Uterus (tissue), 4 donors: ENCODE measurements around the gene SMARCA2. TPM values are rescaled to one million over a fixed set of nuclear protein-coding genes. Genes with fewer than 3 reads are reported as not detected.

Source experiments
- DNase-seq, 2 donors: peaks; one replicate each; pipeline ENCODE4 v3.0.0-alpha.2; 2019 to 2020
- H3K27ac ChIP-seq, 2 donors: fragments of 200-600 bp; sonication (generic); 1 replicate in 1 of 2; 2 replicates in 1 of 2; pipeline ENCODE4 v1.5.1; 2016 to 2018
- H3K27me3 ChIP-seq, 2 donors: fragments of 200-600 bp; sonication (generic); one replicate each; pipeline ENCODE4 v1.5.1; 2018 to 2019; ENCODE audit warnings: control low read depth in 1 of 2
- H3K36me3 ChIP-seq, 2 donors: fragments of 200-600 bp; sonication (generic); one replicate each; pipeline ENCODE4 v1.5.1; 2019; ENCODE audit warnings: control low read depth in 1 of 2
- H3K4me1 ChIP-seq, 2 donors: fragments of 200-600 bp; sonication (generic); one replicate each; pipeline ENCODE4 v1.5.1; 2018 to 2019; ENCODE audit warnings: control low read depth in 1 of 2
- H3K4me3 ChIP-seq, 2 donors: fragments of 200-600 bp; sonication (generic); 1 replicate in 1 of 2; 2 replicates in 1 of 2; pipeline ENCODE4 v1.5.1; 2018 to 2019; ENCODE audit warnings: mild to moderate bottlenecking in 1 of 2
- H3K9me3 ChIP-seq, 2 donors: fragments of 200-600 bp; sonication (generic); one replicate each; pipeline ENCODE4 v1.5.1; 2019; ENCODE audit warnings: control low read depth in 1 of 2
- POLR2A ChIP-seq, 2 donors: fragments of 450-650 bp; IDR thresholded peaks; one replicate each; pipeline ENCODE4 v1.6.1; 2016; ENCODE audit warnings: antibody characterized with exemption in 2 of 2, mild to moderate bottlenecking in 1 of 2, moderate library complexity in 1 of 2
- intact Hi-C: fragments of 100-400 bp; cut with DNase I; formaldehyde crosslinking; loops from one replicate; pipeline ENCODE4 v1.15.1; 2023; ENCODE audit warnings: low total_unique reads
- total RNA-seq, 4 donors: library from RNA; depleted of rRNA in 3 of 4; stranded (reverse); fragments of >200 nt in 3 of 4; gene quantifications; one replicate each; pipeline versions ENCODE4 v1.1.0 to v1.2.4, GENCODE V29; 2014 to 2023
- TF ChIP-seq, protein P1 (sequence below), 4 experiments: fragments of 200-600 bp in 2 of 4; fragments of 450-650 bp in 2 of 4; sonication (generic) in 2 of 4; IDR thresholded peaks; one replicate each; pipeline ENCODE4 v1.5.1; 2016 to 2019; ENCODE audit warnings: antibody characterized with exemption in 4 of 4, mild to moderate bottlenecking in 2 of 4, moderate library complexity in 1 of 4
- donor health status: DM: yes; HTN: yes; CAD: no.

Gene SMARCA2
- total RNA-seq, 4 donors from 2014 or later: 51.7 to 251 (median 214) TPM

- TF ChIP-seq, protein P1, sequence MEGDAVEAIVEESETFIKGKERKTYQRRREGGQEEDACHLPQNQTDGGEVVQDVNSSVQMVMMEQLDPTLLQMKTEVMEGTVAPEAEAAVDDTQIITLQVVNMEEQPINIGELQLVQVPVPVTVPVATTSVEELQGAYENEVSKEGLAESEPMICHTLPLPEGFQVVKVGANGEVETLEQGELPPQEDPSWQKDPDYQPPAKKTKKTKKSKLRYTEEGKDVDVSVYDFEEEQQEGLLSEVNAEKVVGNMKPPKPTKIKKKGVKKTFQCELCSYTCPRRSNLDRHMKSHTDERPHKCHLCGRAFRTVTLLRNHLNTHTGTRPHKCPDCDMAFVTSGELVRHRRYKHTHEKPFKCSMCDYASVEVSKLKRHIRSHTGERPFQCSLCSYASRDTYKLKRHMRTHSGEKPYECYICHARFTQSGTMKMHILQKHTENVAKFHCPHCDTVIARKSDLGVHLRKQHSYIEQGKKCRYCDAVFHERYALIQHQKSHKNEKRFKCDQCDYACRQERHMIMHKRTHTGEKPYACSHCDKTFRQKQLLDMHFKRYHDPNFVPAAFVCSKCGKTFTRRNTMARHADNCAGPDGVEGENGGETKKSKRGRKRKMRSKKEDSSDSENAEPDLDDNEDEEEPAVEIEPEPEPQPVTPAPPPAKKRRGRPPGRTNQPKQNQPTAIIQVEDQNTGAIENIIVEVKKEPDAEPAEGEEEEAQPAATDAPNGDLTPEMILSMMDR (IDR thresholded peaks at IDR 0.05): no peak
- TF ChIP-seq POLR2A (IDR thresholded peaks at IDR 0.05): no peak
- Histone ChIP-seq H3K36me3 (no peaks in the 10 kb centered on the region), H3K4me3 (peak overlapping the region; percentile 81 to 86), H3K4me1 (peaks cover 0 to 4% of the 10 kb centered on the region in 2 donors), H3K9me3 (no peaks in the 10 kb centered on the region), H3K27me3 (no peaks in the 10 kb centered on the region), H3K27ac (peak overlapping the region; percentile 86 to 91)
- no peak for DNase-seq
- intact Hi-C loops: no loop called here
Measured at GRCh38 chr9:2013743-2014475, 1.2 kb upstream of the SMARCA2 start.

GRCh38 chr9:2015581-2016407 lies 647 bp downstream of the SMARCA2 start:
- Histone ChIP-seq H3K36me3 (no peaks in the 10 kb centered on the region), H3K4me3 (peak overlapping the region; percentile 86 to 87), H3K27me3 (no peaks in the 10 kb centered on the region), H3K9me3 (no peaks in the 10 kb centered on the region), H3K27ac (peak overlapping the region; percentile 91 to 97), H3K4me1 (peaks cover 0 to 4% of the 10 kb centered on the region in 2 donors)
- intact Hi-C loops: no loop called here
- TF ChIP-seq POLR2A (IDR thresholded peaks at IDR 0.05): no peak
- TF ChIP-seq, protein P1 (IDR thresholded peaks at IDR 0.05): no peak
- DNase-seq: peak; percentile 48 to 60

DNA sequence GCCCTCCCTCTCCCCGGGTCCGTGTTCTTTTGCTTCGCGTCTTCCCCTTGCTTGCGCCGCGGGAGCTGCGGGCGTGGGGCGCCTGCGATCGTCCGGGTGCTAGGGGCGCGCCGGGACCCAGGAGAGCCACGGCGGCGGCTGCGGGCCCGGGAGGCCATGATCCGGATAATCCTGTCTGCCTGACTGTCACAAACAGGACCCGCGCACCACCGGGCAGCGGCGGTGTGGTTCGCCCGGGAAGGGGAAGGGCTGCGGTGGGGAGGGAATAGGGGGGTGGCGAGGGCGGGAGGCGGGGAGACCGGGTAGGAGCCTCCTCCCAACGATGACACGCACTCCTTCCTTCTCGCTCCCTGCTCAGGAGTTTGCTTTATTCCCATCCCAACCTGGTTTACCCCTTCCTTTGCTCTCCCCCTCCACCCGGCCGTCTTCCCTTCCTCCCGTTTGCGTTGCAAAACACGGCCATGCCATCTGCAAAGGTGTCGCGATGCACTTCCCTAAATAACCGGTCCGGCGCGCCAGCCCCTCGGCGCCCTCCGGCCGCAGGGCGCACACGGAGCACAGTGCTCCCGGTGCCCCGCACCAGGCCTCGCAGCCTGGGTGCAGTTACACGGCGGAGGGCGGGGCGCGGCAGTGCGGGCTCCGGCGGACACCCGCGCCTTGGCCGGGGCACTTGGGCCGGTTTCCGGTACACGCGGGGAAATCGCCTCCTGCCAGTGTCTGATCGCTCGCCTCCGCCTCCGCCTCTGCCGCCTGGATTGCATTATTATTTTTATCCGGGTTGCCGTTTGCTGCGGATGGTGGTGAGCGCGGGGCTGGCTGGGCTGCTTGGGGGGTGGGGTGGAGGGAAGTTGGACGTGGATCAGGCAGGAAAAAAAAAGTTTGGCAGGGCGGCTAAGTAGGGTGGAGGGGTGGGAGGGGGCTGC lies 1.5 kb downstream of the SMARCA2 start:
- Histone ChIP-seq H3K9me3 (no peaks in the 10 kb centered on the region), H3K27ac (peak overlapping the region; percentile 91 to 97), H3K4me3 (peak overlapping the region; percentile 86 to 87), H3K27me3 (no peaks in the 10 kb centered on the region), H3K4me1 (peaks cover 0 to 7% of the 10 kb centered on the region in 2 donors), H3K36me3 (no peaks in the 10 kb centered on the region)
- intact Hi-C loops: no loop called here
- DNase-seq: peak; percentile 75 to 77
- TF ChIP-seq POLR2A (IDR thresholded peaks at IDR 0.05): peak in 1 of 2 donors; percentile 55
- TF ChIP-seq, protein P1 (IDR thresholded peaks at IDR 0.05): peak in 2 of 4 experiments; percentile 18 to 32

GRCh38 chr9:2017331-2018161 lies 2.4 kb downstream of the SMARCA2 start:
- Histone ChIP-seq H3K4me3 (peak overlapping the region; percentile 86 to 87), H3K27me3 (no peaks in the 10 kb centered on the region), H3K36me3 (no peaks in the 10 kb centered on the region), H3K9me3 (no peaks in the 10 kb centered on the region), H3K27ac (peak overlapping the region; percentile 91 to 97), H3K4me1 (peaks cover 0 to 13% of the 10 kb centered on the region in 2 donors)
- peak; percentile 70 to 72 for DNase-seq
- TF ChIP-seq, protein P1 (IDR thresholded peaks at IDR 0.05): no peak
- peak; percentile 49 to 59 for TF ChIP-seq POLR2A (IDR thresholded peaks at IDR 0.05)
- intact Hi-C loops: no loop called here
